Endothelial cell of umbilical vein (primary cell): ENCODE measurements around the gene L3MBTL4. TPM values are rescaled to one million over a fixed set of nuclear protein-coding genes. Genes with fewer than 3 reads are reported as not detected.

ENCODE experiments used
- BruUV-seq: library from RNA; stranded (reverse); fragments of 400-500 nt; replicated peaks from 2 replicates; lab custom pipeline; 2021; lab: Mats Ljungman, UMichigan
- CTCF ChIA-PET: fragments of 300-600, 350-600 bp; sonication (Branson Sonifier 250); formaldehyde crosslinking; loops from one replicate; lab custom pipeline; 2021; ENCODE audit warnings: antibody characterized with exemption, inconsistent platforms; lab: Charles Lee
- POLR2A ChIA-PET: fragments of 300-600, 350-600 bp; sonication (Branson Sonifier 250); formaldehyde crosslinking; loops from one replicate; lab custom pipeline; 2021; ENCODE audit warnings: antibody characterized with exemption, inconsistent platforms; lab: Charles Lee
- DNase-seq: peaks from one replicate; pipeline ENCODE4 v3.0.0-alpha.2; 2011; ENCODE audit warnings: low read depth, low spot score
- FAIRE-seq: peaks from 2 replicates; lab custom pipeline; 2011; peaks lifted over from hg19 to GRCh38; lab: Jason Lieb, UNC
- H2AFZ ChIP-seq: 2 replicates; pipeline ENCODE4 v1.6.0; 2012; ENCODE audit warnings: low read depth, low read length, control low read depth, inconsistent platforms
- H3K27ac ChIP-seq: 2 replicates; pipeline ENCODE4 v1.5.1; 2011; ENCODE audit warnings: low read depth, mild to moderate bottlenecking, control low read depth, low read length, moderate library complexity; ENCODE audit not compliant: insufficient read depth
- H3K27me3 ChIP-seq, 2 experiments: 2 replicates each; pipeline versions ENCODE4 v1.6.0 to v1.6.1; 2011; ENCODE audit warnings: low read length in 2 of 2, mixed read lengths in 1 of 2; ENCODE audit not compliant: control insufficient read depth in 2 of 2, insufficient read depth in 2 of 2
- H3K36me3 ChIP-seq, 2 experiments: 2 replicates in 1 of 2; 3 replicates in 1 of 2; pipeline ENCODE4 v1.5.1; 2011; ENCODE audit warnings: low read length in 2 of 2, mild to moderate bottlenecking in 1 of 2, moderate library complexity in 1 of 2; ENCODE audit not compliant: control insufficient read depth in 2 of 2, insufficient read depth in 2 of 2; ENCODE audit errors: extremely low read depth in 1 of 2
- H3K4me1 ChIP-seq: 3 replicates; pipeline ENCODE4 v1.5.1; 2011; ENCODE audit warnings: mild to moderate bottlenecking, low read length; ENCODE audit not compliant: control insufficient read depth, insufficient read depth; ENCODE audit errors: extremely low read depth
- H3K4me2 ChIP-seq: 2 replicates; pipeline ENCODE4 v1.6.1; 2011; ENCODE audit warnings: low read length, control low read depth, mixed read lengths; ENCODE audit not compliant: insufficient read depth
- H3K4me3 ChIP-seq, 3 experiments: fragments of 200-600 bp in 1 of 3; sonication (generic), shearing (Covaris generic) in 1 of 3; replicated peaks in 1 of 3; 2 replicates each; pipeline ENCODE4 v1.5.1; 2011 to 2016; ENCODE audit warnings: control low read depth in 3 of 3, low read length in 3 of 3, mild to moderate bottlenecking in 2 of 3, inconsistent platforms in 1 of 3, low read depth in 1 of 3, moderate library complexity in 1 of 3; ENCODE audit not compliant: insufficient read depth in 1 of 3
- H3K79me2 ChIP-seq: 2 replicates; pipeline ENCODE4 v1.6.0; 2012; ENCODE audit warnings: low read length, inconsistent platforms; ENCODE audit not compliant: control insufficient read depth, insufficient read depth
- H3K9ac ChIP-seq: replicated peaks from 2 replicates; pipeline ENCODE3; 2011; ENCODE audit warnings: low read length, control low read depth; ENCODE audit not compliant: insufficient read depth; ENCODE audit errors: extremely low read depth
- H3K9me1 ChIP-seq: replicated peaks from 3 replicates; pipeline ENCODE4 v1.6.0; 2011; ENCODE audit warnings: mild to moderate bottlenecking, low read length; ENCODE audit not compliant: control insufficient read depth, insufficient read depth; ENCODE audit errors: extremely low read depth
- H3K9me3 ChIP-seq: replicated peaks from 2 replicates; pipeline ENCODE4 v1.5.1; 2012; ENCODE audit warnings: low read length, inconsistent platforms; ENCODE audit not compliant: control insufficient read depth, insufficient read depth
- H4K20me1 ChIP-seq: replicated peaks from 2 replicates; pipeline ENCODE3; 2011; ENCODE audit warnings: mild to moderate bottlenecking, low read length; ENCODE audit not compliant: control insufficient read depth, insufficient read depth; ENCODE audit errors: extremely low read depth
- EZH2 ChIP-seq: IDR thresholded peaks from 2 replicates; pipeline ENCODE4 v1.6.1; 2012; ENCODE audit warnings: borderline replicate concordance, low read depth, mild to moderate bottlenecking, moderate library complexity, low read length, inconsistent platforms; ENCODE audit not compliant: severe bottlenecking
- FOS ChIP-seq: IDR thresholded peaks from 2 replicates; pipeline ENCODE4 v1.6.1; 2011; ENCODE audit warnings: mild to moderate bottlenecking, low read length, moderate library complexity, borderline replicate concordance; ENCODE audit not compliant: insufficient read depth
- GATA2 ChIP-seq: IDR thresholded peaks from 2 replicates; pipeline ENCODE4 v1.7.0; 2011; ENCODE audit warnings: low read depth, mild to moderate bottlenecking, moderate library complexity, mixed read lengths, low read length; ENCODE audit not compliant: insufficient read length, insufficient read depth
- JUN ChIP-seq: IDR thresholded peaks from 2 replicates; pipeline ENCODE4 v1.6.1; 2011; ENCODE audit warnings: borderline replicate concordance, low read depth; ENCODE audit not compliant: insufficient read length, insufficient read depth
- MYC ChIP-seq: IDR thresholded peaks from one replicate; pipeline ENCODE4 v1.6.1; 2011; ENCODE audit warnings: mild to moderate bottlenecking, low read depth, low read length
- POLR2A ChIP-seq: IDR thresholded peaks from 2 replicates; pipeline ENCODE4 v1.6.1; 2012; ENCODE audit warnings: low read depth, mild to moderate bottlenecking, control low read depth, low read length
- POLR2AphosphoS5 ChIP-seq: IDR thresholded peaks from 2 replicates; pipeline ENCODE4 v1.6.1; 2012; ENCODE audit warnings: low read depth, mild to moderate bottlenecking, control low read depth, low read length, moderate library complexity; ENCODE audit not compliant: insufficient read depth
- dilution Hi-C: fragments of 300-500 bp; cut with MboI; formaldehyde crosslinking; loops from one replicate; pipeline ENCODE4 v1.15.0; 2019; ENCODE audit warnings: low sequenced_read_pairs; ENCODE audit not compliant: extremely low pct_ligation_motif_present
- intact Hi-C: fragments of 100-400 bp; cut with micrococcal nuclease; formaldehyde crosslinking; loops from one replicate; pipeline ENCODE4 v1.10.0; 2022
- polyA plus RNA-seq, 4 experiments: library from polyadenylated mRNA; depleted of rRNA in 3 of 4; stranded (reverse) in 3 of 4; unstranded in 1 of 4; fragments of >200 nt; gene quantifications; 2 replicates each; pipeline versions ENCODE4 v1.2.1 to v1.2.3, GENCODE V29; 2011 to 2012; ENCODE audit warnings: missing spikeins in 1 of 4
- total RNA-seq: library from RNA; stranded (reverse); gene quantifications from 2 replicates; pipeline ENCODE4 v1.2.3, GENCODE V29; 2021
- TF ChIP-seq, protein P1 (sequence below), 2 donors: IDR thresholded peaks; 1 replicate in 1 of 2; 2 replicates in 1 of 2; pipeline ENCODE4 v1.5.1; 2011; ENCODE audit warnings: low read length in 2 of 2, mild to moderate bottlenecking in 2 of 2, moderate library complexity in 2 of 2, control low read depth in 1 of 2, inconsistent platforms in 1 of 2, low read depth in 1 of 2; ENCODE audit not compliant: insufficient read depth in 1 of 2; ENCODE audit errors: extremely low read depth in 1 of 2
- TF ChIP-seq, protein P2 (sequence below): IDR thresholded peaks from 2 replicates; pipeline ENCODE4 v1.6.1; 2011; ENCODE audit not compliant: insufficient read depth, insufficient read length

Gene L3MBTL4
- total and polyA plus RNA-seq, 2 donors (not counting 3 experiments of a cell fraction or from before 2014, with no cell fraction given): 0.80 TPM; not detected in 1

GRCh38 chr18:5993938-5994337 is 420.8 kb downstream of the L3MBTL4 start:
- no peak for DNase-seq
- dilution Hi-C loops: no loop called here
- BruUV-seq: no TSS peak
- no peak overlapping the region for H3K4me2 ChIP-seq
- no peaks in the 10 kb centered on the region for H3K27me3 ChIP-seq
- no peaks in the 10 kb centered on the region for H3K4me1 ChIP-seq
- no peak overlapping the region for H2AFZ ChIP-seq
- FAIRE-seq: no peak
- H3K27ac ChIP-seq: no peak overlapping the region
- CTCF ChIA-PET: no interaction called here
- no peak for TF ChIP-seq FOS
- TF ChIP-seq GATA2: no peak
- TF ChIP-seq, protein P1, sequence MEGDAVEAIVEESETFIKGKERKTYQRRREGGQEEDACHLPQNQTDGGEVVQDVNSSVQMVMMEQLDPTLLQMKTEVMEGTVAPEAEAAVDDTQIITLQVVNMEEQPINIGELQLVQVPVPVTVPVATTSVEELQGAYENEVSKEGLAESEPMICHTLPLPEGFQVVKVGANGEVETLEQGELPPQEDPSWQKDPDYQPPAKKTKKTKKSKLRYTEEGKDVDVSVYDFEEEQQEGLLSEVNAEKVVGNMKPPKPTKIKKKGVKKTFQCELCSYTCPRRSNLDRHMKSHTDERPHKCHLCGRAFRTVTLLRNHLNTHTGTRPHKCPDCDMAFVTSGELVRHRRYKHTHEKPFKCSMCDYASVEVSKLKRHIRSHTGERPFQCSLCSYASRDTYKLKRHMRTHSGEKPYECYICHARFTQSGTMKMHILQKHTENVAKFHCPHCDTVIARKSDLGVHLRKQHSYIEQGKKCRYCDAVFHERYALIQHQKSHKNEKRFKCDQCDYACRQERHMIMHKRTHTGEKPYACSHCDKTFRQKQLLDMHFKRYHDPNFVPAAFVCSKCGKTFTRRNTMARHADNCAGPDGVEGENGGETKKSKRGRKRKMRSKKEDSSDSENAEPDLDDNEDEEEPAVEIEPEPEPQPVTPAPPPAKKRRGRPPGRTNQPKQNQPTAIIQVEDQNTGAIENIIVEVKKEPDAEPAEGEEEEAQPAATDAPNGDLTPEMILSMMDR (IDR thresholded peaks at IDR 0.05; ENCODE audit: extremely low read depth in 1 of 2, insufficient read depth in 1 of 2, low read depth in 1 of 2, low read length in 2 of 2): no peak
- TF ChIP-seq EZH2: no peak
- no peak for TF ChIP-seq MYC
- TF ChIP-seq, protein P2, sequence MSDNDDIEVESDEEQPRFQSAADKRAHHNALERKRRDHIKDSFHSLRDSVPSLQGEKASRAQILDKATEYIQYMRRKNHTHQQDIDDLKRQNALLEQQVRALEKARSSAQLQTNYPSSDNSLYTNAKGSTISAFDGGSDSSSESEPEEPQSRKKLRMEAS: no peak
- TF ChIP-seq JUN: no peak
- TF ChIP-seq POLR2AphosphoS5: no peak
- no peak for TF ChIP-seq POLR2A
- intact Hi-C loops: no loop called here
- H3K9me1 ChIP-seq: no peaks in the 10 kb centered on the region
- H3K36me3 ChIP-seq: no peaks in the 10 kb centered on the region
- no peak overlapping the region for H3K9ac ChIP-seq
- POLR2A ChIA-PET: no interaction called here
- no peak overlapping the region for H3K4me3 ChIP-seq
- no peaks in the 10 kb centered on the region for H3K9me3 ChIP-seq
- no peaks in the 10 kb centered on the region for H4K20me1 ChIP-seq
- no peaks in the 10 kb centered on the region for H3K79me2 ChIP-seq
